ENCODE measurements around the gene KCNMA1.

KCNMA1 gene

GRCh38 chr10:77463499-77463898, 174.1 kb downstream of the KCNMA1 start:
- H3K4me2 ChIP-seq (ENCODE audit: low read length, poor library complexity, severe bottlenecking), result no peak overlapping the region
- no peak overlapping the region for H3K18ac ChIP-seq (ENCODE audit: low read depth in 1 of 2, low read length in 2 of 2)
- no peak overlapping the region for H3K14ac ChIP-seq (ENCODE audit: low read length in 2 of 2)
- H3K4me3 ChIP-seq (ENCODE audit: insufficient read depth in 1 of 2, low read depth in 1 of 2, low read length in 2 of 2), result no peak overlapping the region
- H3K4me1 ChIP-seq (ENCODE audit: control insufficient read depth, insufficient read depth, low read depth, low read length), result peaks cover 13% of the 10 kb centered on the region
- no peaks in the 10 kb centered on the region for H3K9me3 ChIP-seq (ENCODE audit: control insufficient read depth, low read length)
- no peak overlapping the region for H3K27ac ChIP-seq (ENCODE audit: low read length, poor library complexity, severe bottlenecking)
- 28% methylated on average over 4 of the region's 4 CpGs for WGBS
- no peak overlapping the region for H3K23ac ChIP-seq (ENCODE audit: low read length in 2 of 2)
- H4K91ac ChIP-seq (ENCODE audit: low read length), result no peak overlapping the region
- H3K4ac ChIP-seq (ENCODE audit: low read depth in 1 of 2, low read length in 2 of 2), result no peak overlapping the region
- no peaks in the 10 kb centered on the region for H3K27me3 ChIP-seq (ENCODE audit: control insufficient read depth in 1 of 2, insufficient read depth in 1 of 2, low read length in 2 of 2)
- H2BK5ac ChIP-seq (ENCODE audit: low read depth, low read length, poor library complexity, severe bottlenecking), result no peak overlapping the region
- DNase-seq, result peak; percentile 29
- no peak overlapping the region for H2BK12ac ChIP-seq (ENCODE audit: low read length in 2 of 2)
- H3K9ac ChIP-seq (ENCODE audit: low read length), result no peak overlapping the region
- no peak overlapping the region for H2AK5ac ChIP-seq (ENCODE audit: low read length, severe bottlenecking)
- no peak overlapping the region for H2BK120ac ChIP-seq (ENCODE audit: low read depth, low read length)
- H3K79me1 ChIP-seq (replicated peaks; ENCODE audit: low read length, poor library complexity, severe bottlenecking), result peaks cover 4% of the 10 kb centered on the region
- no peaks in the 10 kb centered on the region for H3K36me3 ChIP-seq (ENCODE audit: control insufficient read depth in 1 of 2, insufficient read depth in 2 of 2, low read depth in 1 of 2, low read length in 2 of 2)
- peak overlapping the region; percentile 66 for H4K8ac ChIP-seq (ENCODE audit: low read length)
- no peak overlapping the region for H2AFZ ChIP-seq (ENCODE audit: low read depth, low read length)
- H2BK15ac ChIP-seq (ENCODE audit: low read depth, poor library complexity, severe bottlenecking), result no peak overlapping the region

GRCh38 chr10:77461636-77462296, 175.8 kb downstream of the KCNMA1 start:
- Histone ChIP-seq H2BK120ac (ENCODE audit: low read depth, low read length) (no peak overlapping the region), H3K4ac (ENCODE audit: low read depth in 1 of 2, low read length in 2 of 2) (no peak overlapping the region), H3K36me3 (ENCODE audit: control insufficient read depth in 1 of 2, insufficient read depth in 2 of 2, low read depth in 1 of 2, low read length in 2 of 2) (no peaks in the 10 kb centered on the region), H3K4me1 (ENCODE audit: control insufficient read depth, insufficient read depth, low read depth, low read length) (peaks cover 13% of the 10 kb centered on the region), H3K9me3 (ENCODE audit: control insufficient read depth, low read length) (no peaks in the 10 kb centered on the region), H4K8ac (ENCODE audit: low read length) (no peak overlapping the region), H3K9ac (ENCODE audit: low read length) (no peak overlapping the region), H3K4me2 (ENCODE audit: low read length, poor library complexity, severe bottlenecking) (no peak overlapping the region), H2BK5ac (ENCODE audit: low read depth, low read length, poor library complexity, severe bottlenecking) (no peak overlapping the region), H3K18ac (ENCODE audit: low read depth in 1 of 2, low read length in 2 of 2) (no peak overlapping the region), H2BK15ac (ENCODE audit: low read depth, poor library complexity, severe bottlenecking) (no peak overlapping the region), H3K27me3 (ENCODE audit: control insufficient read depth in 1 of 2, insufficient read depth in 1 of 2, low read length in 2 of 2) (no peaks in the 10 kb centered on the region), H2BK12ac (ENCODE audit: low read length in 2 of 2) (peak overlapping the region in 1 of 2 experiments; percentile 47), H3K14ac (ENCODE audit: low read length in 2 of 2) (peak overlapping the region in 1 of 2 experiments; percentile 85), H2AK5ac (ENCODE audit: low read length, severe bottlenecking) (no peak overlapping the region), H3K79me1 (replicated peaks; ENCODE audit: low read length, poor library complexity, severe bottlenecking) (peaks cover 9% of the 10 kb centered on the region), H4K91ac (ENCODE audit: low read length) (peak overlapping the region; percentile 79), H3K23ac (ENCODE audit: low read length in 2 of 2) (no peak overlapping the region), H3K4me3 (ENCODE audit: insufficient read depth in 1 of 2, low read depth in 1 of 2, low read length in 2 of 2) (no peak overlapping the region), H3K27ac (ENCODE audit: low read length, poor library complexity, severe bottlenecking) (no peak overlapping the region), H2AFZ (ENCODE audit: low read depth, low read length) (no peak overlapping the region)
- no peak for DNase-seq
- 83% methylated on average over 7 of the region's 7 CpGs for WGBS

- H4K8ac ChIP-seq (ENCODE audit: low read length), result no peak overlapping the region
- H3K9ac ChIP-seq (ENCODE audit: low read length), result no peak overlapping the region
- H2BK15ac ChIP-seq (ENCODE audit: low read depth, poor library complexity, severe bottlenecking), result no peak overlapping the region
- no peak overlapping the region for H3K27ac ChIP-seq (ENCODE audit: low read length, poor library complexity, severe bottlenecking)
- DNase-seq, result no peak
- H3K18ac ChIP-seq (ENCODE audit: low read depth in 1 of 2, low read length in 2 of 2), result no peak overlapping the region
- H3K79me1 ChIP-seq (replicated peaks; ENCODE audit: low read length, poor library complexity, severe bottlenecking), result peaks cover 11% of the 10 kb centered on the region
- H3K27me3 ChIP-seq (ENCODE audit: control insufficient read depth in 1 of 2, insufficient read depth in 1 of 2, low read length in 2 of 2), result no peaks in the 10 kb centered on the region
- no peak overlapping the region for H2BK5ac ChIP-seq (ENCODE audit: low read depth, low read length, poor library complexity, severe bottlenecking)
- H4K91ac ChIP-seq (ENCODE audit: low read length), result no peak overlapping the region
- no peak overlapping the region for H3K4ac ChIP-seq (ENCODE audit: low read depth in 1 of 2, low read length in 2 of 2)
- no peak overlapping the region for H2AK5ac ChIP-seq (ENCODE audit: low read length, severe bottlenecking)
- H2AFZ ChIP-seq (ENCODE audit: low read depth, low read length), result no peak overlapping the region
- no peaks in the 10 kb centered on the region for H3K9me3 ChIP-seq (ENCODE audit: control insufficient read depth, low read length)
- H3K4me2 ChIP-seq (ENCODE audit: low read length, poor library complexity, severe bottlenecking), result no peak overlapping the region
- no peak overlapping the region for H2BK120ac ChIP-seq (ENCODE audit: low read depth, low read length)
- no peak overlapping the region for H3K14ac ChIP-seq (ENCODE audit: low read length in 2 of 2)
- no peak overlapping the region for H2BK12ac ChIP-seq (ENCODE audit: low read length in 2 of 2)
- WGBS, result 99% methylated on average over 2 of the region's 3 CpGs
- no peak overlapping the region for H3K4me3 ChIP-seq (ENCODE audit: insufficient read depth in 1 of 2, low read depth in 1 of 2, low read length in 2 of 2)
- H3K23ac ChIP-seq (ENCODE audit: low read length in 2 of 2), result no peak overlapping the region
- H3K4me1 ChIP-seq (ENCODE audit: control insufficient read depth, insufficient read depth, low read depth, low read length), result peaks cover 13% of the 10 kb centered on the region
- H3K36me3 ChIP-seq (ENCODE audit: control insufficient read depth in 1 of 2, insufficient read depth in 2 of 2, low read depth in 1 of 2, low read length in 2 of 2), result peaks cover 0 to 3% of the 10 kb centered on the region in 2 experiments
These were observed 177.7 kb downstream of the KCNMA1 start for GRCh38 chr10:77459905-77460304.

GRCh38 chr10:77458986-77459590, 178.5 kb downstream of the KCNMA1 start:
- no peak overlapping the region for H4K91ac ChIP-seq (ENCODE audit: low read length)
- peaks cover 11% of the 10 kb centered on the region for H3K79me1 ChIP-seq (replicated peaks; ENCODE audit: low read length, poor library complexity, severe bottlenecking)
- H2BK15ac ChIP-seq (ENCODE audit: low read depth, poor library complexity, severe bottlenecking), result peak overlapping the region; percentile 87
- H3K23ac ChIP-seq (ENCODE audit: low read length in 2 of 2), result no peak overlapping the region
- H2BK5ac ChIP-seq (ENCODE audit: low read depth, low read length, poor library complexity, severe bottlenecking), result no peak overlapping the region
- no peak overlapping the region for H4K8ac ChIP-seq (ENCODE audit: low read length)
- no peak overlapping the region for H3K4me2 ChIP-seq (ENCODE audit: low read length, poor library complexity, severe bottlenecking)
- peaks cover 12% of the 10 kb centered on the region for H3K4me1 ChIP-seq (ENCODE audit: control insufficient read depth, insufficient read depth, low read depth, low read length)
- WGBS, result 35% methylated on average over 3 of the region's 3 CpGs
- no peaks in the 10 kb centered on the region for H3K27me3 ChIP-seq (ENCODE audit: control insufficient read depth in 1 of 2, insufficient read depth in 1 of 2, low read length in 2 of 2)
- peak overlapping the region; percentile 54 to 75 for H2BK12ac ChIP-seq (ENCODE audit: low read length in 2 of 2)
- no peak overlapping the region for H3K4me3 ChIP-seq (ENCODE audit: insufficient read depth in 1 of 2, low read depth in 1 of 2, low read length in 2 of 2)
- H3K9me3 ChIP-seq (ENCODE audit: control insufficient read depth, low read length), result no peaks in the 10 kb centered on the region
- H2AFZ ChIP-seq (ENCODE audit: low read depth, low read length), result no peak overlapping the region
- H3K27ac ChIP-seq (ENCODE audit: low read length, poor library complexity, severe bottlenecking), result no peak overlapping the region
- no peak overlapping the region for H2AK5ac ChIP-seq (ENCODE audit: low read length, severe bottlenecking)
- H3K36me3 ChIP-seq (ENCODE audit: control insufficient read depth in 1 of 2, insufficient read depth in 2 of 2, low read depth in 1 of 2, low read length in 2 of 2), result peaks cover 0 to 3% of the 10 kb centered on the region in 2 experiments
- no peak overlapping the region for H3K9ac ChIP-seq (ENCODE audit: low read length)
- peak overlapping the region in 1 of 2 experiments; percentile 48 for H3K18ac ChIP-seq (ENCODE audit: low read depth in 1 of 2, low read length in 2 of 2)
- H3K4ac ChIP-seq (ENCODE audit: low read depth in 1 of 2, low read length in 2 of 2), result peak overlapping the region in 1 of 2 experiments; percentile 67
- peak; percentile 89 for DNase-seq
- H3K14ac ChIP-seq (ENCODE audit: low read length in 2 of 2), result no peak overlapping the region
- no peak overlapping the region for H2BK120ac ChIP-seq (ENCODE audit: low read depth, low read length)

Data from mesenchymal stem cell (in vitro differentiated cells and primary cell).